ENCODE results near the gene SAMD11. TPM values are rescaled to one million over a fixed set of nuclear protein-coding genes. Genes with fewer than 3 reads are reported as not detected.

Gene SAMD11
- total and polyA plus RNA-seq, 2 experiments from 2014 or later = 32.2 to 146 TPM

- Histone ChIP-seq H3K4me1 (ENCODE audit: low read depth) (no peaks in the 10 kb centered on the region), H3K27me3 (no peaks in the 10 kb centered on the region), H3K36me3 (peaks cover 42% of the 10 kb centered on the region), H3K9me3 (ENCODE audit: low read depth) (no peaks in the 10 kb centered on the region), H3K4me3 (no peak overlapping the region), H3K27ac (no peak overlapping the region)
- no peak for DNase-seq (ENCODE audit: low read depth in 1 of 2, low spot score in 1 of 2)
- no peak for TF ChIP-seq CTCF (IDR thresholded peaks at IDR 0.05; ENCODE audit: low read depth, low read length)
Measured at GRCh38 chr1:950881-951280, 27.2 kb downstream of the SAMD11 start.

- peaks cover 46% of the 10 kb centered on the region for H3K36me3 ChIP-seq
- peak in 1 of 2 donors; percentile 45 for DNase-seq (ENCODE audit: low read depth in 1 of 2, low spot score in 1 of 2)
Measured at GRCh38 chr1:951364-951763, 27.6 kb downstream of the SAMD11 start.

GRCh38 chr1:952201-952600 is 28.5 kb downstream of the SAMD11 start:
- Histone ChIP-seq H3K27ac (no peak overlapping the region), H3K4me1 (ENCODE audit: low read depth) (no peaks in the 10 kb centered on the region), H3K4me3 (no peak overlapping the region), H3K9me3 (ENCODE audit: low read depth) (no peaks in the 10 kb centered on the region), H3K36me3 (peaks cover 46% of the 10 kb centered on the region), H3K27me3 (no peaks in the 10 kb centered on the region)
- TF ChIP-seq CTCF (IDR thresholded peaks at IDR 0.05; ENCODE audit: low read depth, low read length) = no peak
- DNase-seq (ENCODE audit: low read depth in 1 of 2, low spot score in 1 of 2) = no peak

More at GRCh38 chr1:951364-951763, 27.6 kb downstream of the SAMD11 start:
- H3K4me3 ChIP-seq = no peak overlapping the region
- H3K27me3 ChIP-seq = no peaks in the 10 kb centered on the region
- no peaks in the 10 kb centered on the region for H3K9me3 ChIP-seq (ENCODE audit: low read depth)
- H3K4me1 ChIP-seq (ENCODE audit: low read depth) = no peaks in the 10 kb centered on the region
- TF ChIP-seq CTCF (IDR thresholded peaks at IDR 0.05; ENCODE audit: low read depth, low read length) = peak; percentile 51
- no peak overlapping the region for H3K27ac ChIP-seq

- H3K27ac ChIP-seq = no peak overlapping the region
- no peaks in the 10 kb centered on the region for H3K9me3 ChIP-seq (ENCODE audit: low read depth)
- peaks cover under 1% of the 10 kb centered on the region for H3K4me1 ChIP-seq (ENCODE audit: low read depth)
- H3K4me3 ChIP-seq = no peak overlapping the region
- TF ChIP-seq CTCF (IDR thresholded peaks at IDR 0.05; ENCODE audit: low read depth, low read length) = no peak
- H3K36me3 ChIP-seq = peaks cover 45% of the 10 kb centered on the region
- no peaks in the 10 kb centered on the region for H3K27me3 ChIP-seq
- DNase-seq (ENCODE audit: low read depth in 1 of 2, low spot score in 1 of 2) = no peak
Measured at GRCh38 chr1:952603-953002, 28.9 kb downstream of the SAMD11 start.

- peaks cover 40% of the 10 kb centered on the region for H3K36me3 ChIP-seq
Measured at GRCh38 chr1:953524-954320, 30.0 kb downstream of the SAMD11 start.

More at GRCh38 chr1:953524-954320, 30.0 kb downstream of the SAMD11 start:
- Histone ChIP-seq H3K27me3 (no peaks in the 10 kb centered on the region), H3K9me3 (ENCODE audit: low read depth) (no peaks in the 10 kb centered on the region), H3K4me1 (ENCODE audit: low read depth) (peaks cover 3% of the 10 kb centered on the region), H3K27ac (no peak overlapping the region), H3K4me3 (no peak overlapping the region)
- TF ChIP-seq CTCF (IDR thresholded peaks at IDR 0.05; ENCODE audit: low read depth, low read length) = no peak
- no peak for DNase-seq (ENCODE audit: low read depth in 1 of 2, low spot score in 1 of 2)
